ENCODE data around the gene MARK2.
A peak's percentile ranks its signal among the peaks of the same experiment; 100 is the strongest.

The MARK2 gene

DNA sequence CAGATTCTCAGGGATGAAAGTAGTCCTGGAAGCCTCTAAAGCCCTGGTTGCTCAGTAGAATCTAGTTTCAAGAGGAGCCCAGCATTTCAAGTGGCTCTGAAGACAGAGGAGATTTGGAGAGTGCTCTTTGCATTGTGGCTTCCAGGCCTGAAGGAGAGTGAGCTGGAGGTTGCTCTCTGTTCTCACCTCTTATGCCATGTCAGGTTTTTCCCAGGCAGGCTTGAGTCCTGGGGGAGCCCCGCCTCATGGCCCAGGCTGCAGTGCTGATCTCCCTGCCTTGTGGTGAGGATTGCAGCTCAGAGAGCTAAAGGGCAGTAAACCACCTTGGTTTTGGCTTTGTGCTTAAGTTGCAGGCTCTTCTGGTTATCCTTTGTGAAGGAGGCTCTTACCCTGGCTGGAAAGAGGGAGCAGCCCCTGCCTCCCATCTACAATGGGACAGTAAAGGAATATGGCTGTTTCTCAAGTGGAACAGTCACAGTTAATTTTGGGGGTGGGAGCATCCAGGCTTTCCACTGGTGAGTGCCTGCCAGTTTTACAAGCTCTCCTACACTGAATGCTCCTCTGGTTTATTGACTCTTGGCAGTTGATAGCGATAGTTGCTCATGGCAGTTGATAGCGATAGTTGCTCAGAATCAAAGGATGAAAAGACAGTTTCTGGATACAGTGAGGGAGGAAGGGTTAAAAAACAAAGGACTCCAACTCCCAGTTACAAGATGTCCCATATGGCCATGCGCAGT, 45.5 kb downstream of the MARK2 start:
- no peak for DNase-seq

DNA sequence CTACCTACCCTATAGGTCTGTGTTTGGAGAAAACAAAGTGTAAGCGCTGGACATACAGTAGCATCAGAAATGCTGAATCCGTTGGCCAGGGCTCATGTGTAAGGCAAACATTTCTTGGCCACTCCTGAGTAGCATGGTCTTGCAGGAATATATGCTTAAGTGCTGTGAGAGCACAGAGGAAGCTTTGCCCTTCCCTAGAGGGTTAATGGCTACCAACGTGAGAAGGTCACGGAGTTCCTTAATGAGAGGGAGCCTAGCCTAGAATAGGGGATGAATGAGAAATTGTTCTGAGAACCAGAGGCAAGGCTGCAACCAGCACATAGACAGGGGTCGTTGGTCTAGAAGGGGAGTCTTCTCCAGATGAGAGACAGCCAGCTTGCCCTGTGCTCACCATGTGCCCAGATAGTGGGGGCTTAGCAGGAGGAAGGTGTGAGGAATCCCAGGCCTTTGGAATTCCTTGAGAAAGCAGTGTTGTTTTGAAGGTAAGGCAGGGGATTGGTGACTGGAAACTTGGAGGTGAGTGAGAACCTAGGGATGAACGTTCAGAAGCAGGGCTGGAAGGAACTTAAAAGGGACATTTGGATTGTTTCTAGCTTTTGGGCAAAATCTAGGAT, 48.6 kb downstream of the MARK2 start:
- DNase-seq = no peak

DNA sequence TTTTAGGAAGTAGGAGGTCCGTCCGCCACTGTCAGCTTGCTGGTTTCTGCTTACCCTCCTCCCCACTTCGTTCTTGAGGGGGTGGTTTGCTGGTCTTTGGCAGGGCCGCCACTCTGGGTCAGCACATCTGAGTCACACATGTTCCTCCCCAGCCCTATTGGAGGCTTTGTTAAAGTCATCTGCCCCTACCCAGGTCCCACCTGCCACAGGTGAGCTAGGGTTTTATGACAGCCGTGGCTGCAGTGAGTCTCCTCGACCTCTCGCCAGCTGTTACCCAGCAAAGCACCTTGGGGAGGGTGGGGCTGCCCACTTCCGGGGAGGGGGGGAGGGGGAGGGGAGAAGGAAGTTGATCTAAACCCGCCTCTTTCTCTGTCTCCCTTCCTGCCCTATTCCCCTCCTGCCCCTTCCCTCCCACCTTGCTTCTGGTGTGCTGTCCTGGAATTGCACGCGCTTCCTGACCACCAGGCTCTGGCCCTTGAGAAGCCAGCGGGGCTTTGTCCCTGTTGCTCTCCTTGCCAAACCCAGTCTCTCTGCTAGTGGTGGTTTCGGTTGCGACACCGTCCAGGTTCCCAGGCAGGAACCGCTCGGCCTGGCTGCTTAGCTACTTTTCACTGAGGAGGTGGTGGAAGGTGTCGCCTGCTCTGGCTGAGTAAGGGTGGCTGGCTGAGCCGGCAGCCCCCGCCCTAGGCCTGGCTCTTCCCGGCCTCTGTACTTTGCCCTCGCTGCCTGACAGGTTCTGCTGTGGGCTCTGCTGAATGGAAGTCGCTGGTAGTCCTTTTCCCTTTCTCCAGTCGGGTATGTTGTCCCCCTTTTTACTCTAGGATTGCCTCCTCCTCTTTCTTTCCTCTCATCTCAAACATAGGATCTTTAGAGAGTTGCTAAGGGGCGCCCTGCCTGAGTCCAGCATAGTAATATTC, 49.5 kb downstream of the MARK2 start:
- DNase-seq = peak; percentile 63

DNA sequence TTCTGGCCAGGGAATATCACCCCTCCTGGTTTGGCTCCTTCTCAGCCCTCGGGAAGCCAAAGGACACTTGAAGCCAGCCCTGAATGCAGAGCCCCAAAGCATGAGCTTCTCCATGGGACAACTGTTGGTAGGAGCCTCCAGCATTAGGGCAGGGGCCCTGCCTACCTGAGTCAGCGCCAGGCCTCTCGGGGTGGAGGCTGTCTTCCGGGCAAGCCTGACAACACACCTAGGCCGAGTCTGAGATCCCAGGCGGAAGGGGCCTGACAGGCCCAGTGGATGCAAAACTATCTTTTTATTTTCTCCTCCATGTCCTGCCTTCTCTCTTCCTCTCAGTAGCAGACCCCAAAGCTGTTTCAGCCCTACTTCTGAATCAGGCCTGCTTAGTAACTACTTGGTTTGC, 50.4 kb downstream of the MARK2 start:
- no peak for DNase-seq

DNA sequence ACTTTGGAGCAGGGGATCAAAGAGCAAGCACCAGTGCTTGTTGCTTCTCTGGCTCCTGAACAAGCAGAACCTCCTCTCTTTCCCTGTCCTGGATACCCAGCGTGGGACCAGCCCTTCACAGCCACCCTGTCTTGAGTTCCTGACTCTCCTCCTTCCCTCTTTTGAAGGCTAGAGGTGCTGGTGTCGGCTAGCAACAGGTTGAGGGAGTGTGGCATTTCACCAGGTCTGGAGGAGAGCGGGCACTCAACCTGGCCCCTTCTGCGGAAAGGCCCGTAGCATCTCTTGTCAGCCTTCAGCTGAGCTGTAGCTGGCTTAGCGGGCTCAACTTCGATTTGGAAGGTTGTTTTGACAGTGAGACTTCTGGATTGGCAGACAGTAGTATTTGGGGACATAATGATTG, 51.5 kb downstream of the MARK2 start:
- DNase-seq = no peak

DNA sequence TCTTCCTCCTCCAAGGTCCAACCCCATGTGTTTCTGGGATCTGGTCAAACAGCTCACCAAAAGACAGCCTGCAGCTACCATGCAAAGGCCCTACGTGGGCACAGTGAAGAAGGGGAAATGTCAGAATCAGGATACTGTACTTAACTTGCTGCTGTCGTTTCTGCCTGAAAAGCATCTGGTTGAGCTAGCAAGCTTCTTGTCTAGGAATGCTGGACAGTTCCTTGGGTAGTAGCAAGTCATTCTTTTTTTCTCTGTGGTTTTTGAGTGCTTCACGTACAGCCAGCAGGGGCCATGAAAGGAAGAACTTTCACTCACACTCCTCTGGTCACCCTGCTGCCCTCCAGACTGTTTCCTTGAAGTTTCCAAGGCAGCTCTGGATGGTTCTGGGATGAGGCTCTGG, 53.3 kb downstream of the MARK2 start:
- DNase-seq = no peak

DNA sequence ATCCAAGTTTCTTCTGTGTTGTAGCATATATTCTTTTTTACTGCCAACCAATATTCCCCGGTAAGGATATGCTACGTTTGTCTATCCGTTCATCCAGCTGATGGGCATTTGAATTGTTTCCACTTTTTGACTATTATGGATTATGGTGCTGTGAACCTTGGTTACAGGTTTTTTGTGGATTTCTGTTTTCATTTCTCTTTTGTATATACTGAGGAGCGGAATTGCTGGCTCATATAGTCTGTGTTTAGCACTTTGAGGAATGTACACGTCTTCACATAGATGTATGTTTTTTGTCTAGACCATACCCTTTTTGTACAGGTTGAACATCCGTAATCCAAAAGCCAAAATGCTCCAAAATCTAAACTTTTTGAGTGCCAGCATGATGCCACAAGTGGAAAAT, 54.4 kb downstream of the MARK2 start:
- DNase-seq = no peak

DNA sequence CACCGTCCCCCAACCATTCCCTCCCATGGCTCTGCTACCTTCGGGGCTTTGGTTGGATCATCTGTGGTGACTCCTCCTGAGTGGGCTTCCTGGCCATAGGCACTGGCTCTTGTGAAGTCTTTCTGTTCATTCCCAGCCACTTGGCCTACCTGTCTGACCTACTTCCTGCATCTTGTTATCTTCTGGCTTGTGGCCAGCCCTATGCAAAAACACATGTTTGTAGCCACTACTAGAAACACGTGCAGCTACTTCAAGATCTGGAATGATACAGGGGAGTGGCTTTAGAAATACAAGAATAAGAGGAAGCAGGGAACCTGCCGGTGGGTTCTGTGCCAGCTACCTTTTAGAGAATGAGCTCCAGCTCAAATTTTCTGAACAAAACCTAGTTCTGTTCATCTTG, 57.2 kb downstream of the MARK2 start:
- no peak for DNase-seq

DNA sequence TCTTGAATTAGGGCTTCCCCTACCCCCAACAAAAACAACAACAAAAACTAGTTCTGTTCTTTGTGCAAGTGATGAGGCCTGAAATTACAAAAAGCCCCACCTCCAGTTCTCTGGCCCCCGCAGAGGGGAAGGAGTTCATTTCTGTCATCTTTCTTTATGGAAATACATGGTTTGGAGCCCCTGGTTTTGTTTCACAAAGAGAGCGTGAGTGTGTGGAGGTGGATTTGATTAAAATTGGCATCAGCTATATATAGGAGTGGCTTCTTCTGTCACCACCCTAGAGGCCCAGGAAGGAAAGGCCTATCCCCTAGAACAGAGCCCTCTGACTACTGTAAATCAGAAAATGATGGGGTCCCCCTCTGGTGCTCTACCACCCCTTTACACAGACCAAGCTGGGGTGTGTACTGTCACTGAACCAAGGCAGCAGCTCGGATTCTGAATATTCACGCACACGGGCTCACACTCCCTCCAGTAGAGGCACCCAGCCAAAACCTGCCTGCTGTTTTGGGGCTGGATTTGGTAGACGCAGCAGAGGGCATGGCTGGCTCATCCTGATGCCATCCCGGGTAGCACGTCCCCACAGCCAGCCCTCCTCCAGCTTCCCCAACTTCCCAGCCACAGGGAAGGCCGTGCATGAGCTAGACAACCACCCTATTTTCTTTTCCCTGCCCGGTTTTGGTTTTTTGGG, 58.7 kb downstream of the MARK2 start:
- no peak for DNase-seq

DNA sequence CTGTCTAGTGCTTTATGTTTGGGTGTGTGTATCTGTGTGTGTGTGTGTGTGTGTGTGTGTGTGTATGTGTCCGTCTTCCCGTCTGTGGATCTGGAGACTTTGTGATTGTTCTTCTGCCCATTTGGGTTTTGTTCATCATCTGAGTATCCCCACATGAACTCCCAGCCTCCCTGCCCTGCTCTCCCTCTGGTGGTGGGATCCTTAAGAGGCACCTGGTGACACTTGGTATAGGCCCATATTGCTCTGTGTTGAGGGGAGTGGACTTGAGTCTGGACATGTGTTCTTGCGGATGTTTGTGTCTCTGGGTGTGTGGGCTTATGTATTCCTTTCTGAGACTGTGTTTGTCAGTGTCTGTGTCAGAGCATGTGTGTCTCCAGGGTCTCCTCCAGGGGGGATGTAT, 62.8 kb downstream of the MARK2 start:
- no peak for DNase-seq

DNA sequence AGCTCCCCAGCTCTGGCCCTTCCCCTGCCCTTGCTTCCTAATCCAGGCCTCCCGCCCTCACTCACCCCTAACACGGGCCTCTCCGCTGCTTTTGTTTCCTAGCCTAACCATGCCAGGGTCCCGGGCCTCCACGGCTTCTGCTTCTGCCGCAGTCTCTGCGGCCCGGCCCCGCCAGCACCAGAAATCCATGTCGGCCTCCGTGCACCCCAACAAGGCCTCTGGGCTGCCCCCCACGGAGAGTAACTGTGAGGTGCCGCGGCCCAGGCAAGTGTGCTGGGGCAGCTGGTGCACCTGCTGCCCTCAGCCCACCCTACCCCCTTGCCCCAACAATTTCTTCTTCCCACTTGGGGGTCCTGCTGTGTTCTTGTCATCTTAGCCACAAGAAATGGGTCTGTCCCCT, 65.0 kb downstream of the MARK2 start:
- no peak for DNase-seq

DNA sequence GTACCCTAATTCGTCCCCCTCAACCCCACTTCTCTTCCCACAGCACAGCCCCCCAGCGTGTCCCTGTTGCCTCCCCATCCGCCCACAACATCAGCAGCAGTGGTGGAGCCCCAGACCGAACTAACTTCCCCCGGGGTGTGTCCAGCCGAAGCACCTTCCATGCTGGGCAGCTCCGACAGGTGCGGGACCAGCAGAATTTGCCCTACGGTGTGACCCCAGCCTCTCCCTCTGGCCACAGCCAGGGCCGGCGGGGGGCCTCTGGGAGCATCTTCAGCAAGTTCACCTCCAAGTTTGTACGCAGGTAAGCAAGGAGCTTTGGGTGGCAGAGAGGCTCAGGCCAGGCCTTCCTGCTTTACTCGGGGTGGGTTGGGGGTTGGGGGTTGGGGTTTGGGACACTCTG, 65.8 kb downstream of the MARK2 start:
- no peak for DNase-seq

DNA sequence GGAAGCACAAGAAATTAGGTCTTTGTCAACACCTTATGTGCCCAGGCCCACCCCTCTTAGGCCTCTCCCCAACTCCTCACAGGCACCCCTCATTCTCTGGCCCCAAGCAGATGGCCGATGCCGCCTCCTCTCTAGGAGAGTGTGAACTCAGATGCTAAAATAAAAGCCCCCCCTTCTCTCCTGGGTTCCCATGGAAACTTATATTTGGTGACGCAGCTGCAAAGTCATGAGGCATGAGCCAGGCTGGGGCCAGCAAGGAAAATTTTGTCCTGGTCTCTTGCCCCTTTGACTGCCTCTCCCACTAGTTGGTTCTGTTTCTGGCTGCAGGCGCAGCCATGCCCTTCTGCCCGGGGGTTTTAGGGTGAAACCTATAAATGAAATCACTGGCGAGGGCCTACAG, 66.3 kb downstream of the MARK2 start:
- no peak for DNase-seq

DNA sequence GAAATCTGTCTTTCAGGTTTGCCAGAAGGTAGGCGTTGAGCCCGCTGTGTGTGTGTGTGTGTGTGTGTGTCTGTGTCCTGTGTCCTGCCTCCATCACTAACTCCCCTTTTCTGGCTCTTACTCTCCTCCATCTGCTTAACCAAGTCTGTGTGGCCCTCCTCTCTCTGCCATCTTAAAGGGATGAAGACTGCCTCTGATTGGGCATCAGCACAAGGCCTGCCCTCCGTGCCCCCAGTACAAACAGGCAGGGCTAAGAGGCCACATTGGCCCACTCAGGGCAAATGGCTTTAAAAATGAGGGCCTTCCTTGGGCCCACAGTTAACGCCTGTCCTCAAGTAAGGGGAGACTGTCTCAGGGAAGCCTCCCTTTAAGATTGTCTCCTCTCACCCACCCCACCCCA, 67.2 kb downstream of the MARK2 start:
- DNase-seq = no peak

DNA sequence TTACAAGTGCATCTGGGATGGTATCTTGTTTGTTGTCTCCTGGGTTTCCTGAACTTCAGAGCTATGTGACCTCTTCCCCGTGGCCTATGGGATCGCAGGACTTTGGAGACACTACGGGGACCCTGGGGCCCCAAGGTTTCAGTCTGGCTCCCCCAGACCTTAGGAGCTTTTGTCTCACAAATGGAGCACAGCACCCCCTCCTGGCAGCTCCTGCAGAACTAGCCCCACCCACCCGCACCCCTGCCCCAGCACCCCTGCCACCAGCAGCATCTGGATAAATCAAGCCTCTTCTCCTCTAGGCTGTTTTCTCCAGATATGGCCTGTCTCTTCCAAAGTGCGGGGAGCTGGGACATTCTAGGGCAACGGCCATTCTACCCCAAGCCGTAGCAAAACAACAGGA, 67.7 kb downstream of the MARK2 start:
- DNase-seq = peak; percentile 28

DNA sequence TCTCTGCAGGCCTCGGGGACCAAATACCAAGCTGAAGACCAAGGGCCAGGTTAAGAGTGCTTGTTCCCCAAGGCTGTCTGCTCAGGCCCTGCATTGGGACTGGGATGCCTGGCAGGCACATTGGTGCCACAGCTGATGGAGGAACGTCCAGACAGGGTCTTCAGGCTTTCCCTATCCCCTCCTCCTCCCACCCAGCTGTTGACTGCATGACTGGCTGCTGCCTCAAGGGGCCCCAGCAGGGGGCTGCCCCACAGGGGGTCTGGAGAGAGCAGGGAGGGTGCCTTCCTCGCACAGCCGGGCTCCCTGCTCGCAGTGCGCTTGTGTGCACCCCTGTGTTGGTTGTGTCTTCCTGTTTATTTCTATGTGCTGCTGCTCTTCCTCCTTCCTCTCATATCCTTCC, 68.2 kb downstream of the MARK2 start:
- DNase-seq = no peak

DNA sequence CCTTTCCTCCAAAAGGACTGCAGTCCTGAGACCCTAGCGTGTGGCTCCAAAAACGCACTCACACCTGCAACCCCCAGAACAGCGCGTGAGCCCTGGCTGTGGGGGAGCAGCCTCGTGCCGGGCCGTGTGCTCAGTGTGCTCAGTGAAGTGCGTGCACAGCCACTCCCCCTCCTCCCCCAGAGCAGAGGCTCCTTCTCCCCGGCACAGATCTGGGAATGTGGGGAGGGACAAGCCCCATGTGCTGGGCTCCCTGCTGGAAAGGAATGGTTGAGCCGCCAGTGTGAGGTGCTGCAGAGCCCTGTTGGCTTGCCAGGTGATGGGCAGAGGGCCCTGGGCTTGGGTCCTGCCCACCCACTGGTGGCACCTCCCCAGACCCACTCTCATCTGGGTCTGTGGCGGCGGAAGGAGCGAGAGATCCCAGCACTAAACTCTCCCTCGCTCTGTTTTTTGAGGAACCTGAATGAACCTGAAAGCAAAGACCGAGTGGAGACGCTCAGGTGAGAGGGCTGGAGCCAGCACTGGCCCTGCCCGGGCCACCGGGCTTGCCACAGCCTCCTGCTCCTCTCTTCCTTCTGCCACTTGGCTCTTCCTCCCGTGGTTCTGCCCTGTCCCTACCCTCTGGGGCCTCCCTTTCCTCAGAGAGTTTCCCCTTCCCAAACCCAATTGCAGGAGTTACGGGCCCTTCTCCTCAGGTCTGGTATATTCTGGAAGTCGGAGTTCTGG, 69.1 kb downstream of the MARK2 start:
- DNase-seq = no peak

DNA sequence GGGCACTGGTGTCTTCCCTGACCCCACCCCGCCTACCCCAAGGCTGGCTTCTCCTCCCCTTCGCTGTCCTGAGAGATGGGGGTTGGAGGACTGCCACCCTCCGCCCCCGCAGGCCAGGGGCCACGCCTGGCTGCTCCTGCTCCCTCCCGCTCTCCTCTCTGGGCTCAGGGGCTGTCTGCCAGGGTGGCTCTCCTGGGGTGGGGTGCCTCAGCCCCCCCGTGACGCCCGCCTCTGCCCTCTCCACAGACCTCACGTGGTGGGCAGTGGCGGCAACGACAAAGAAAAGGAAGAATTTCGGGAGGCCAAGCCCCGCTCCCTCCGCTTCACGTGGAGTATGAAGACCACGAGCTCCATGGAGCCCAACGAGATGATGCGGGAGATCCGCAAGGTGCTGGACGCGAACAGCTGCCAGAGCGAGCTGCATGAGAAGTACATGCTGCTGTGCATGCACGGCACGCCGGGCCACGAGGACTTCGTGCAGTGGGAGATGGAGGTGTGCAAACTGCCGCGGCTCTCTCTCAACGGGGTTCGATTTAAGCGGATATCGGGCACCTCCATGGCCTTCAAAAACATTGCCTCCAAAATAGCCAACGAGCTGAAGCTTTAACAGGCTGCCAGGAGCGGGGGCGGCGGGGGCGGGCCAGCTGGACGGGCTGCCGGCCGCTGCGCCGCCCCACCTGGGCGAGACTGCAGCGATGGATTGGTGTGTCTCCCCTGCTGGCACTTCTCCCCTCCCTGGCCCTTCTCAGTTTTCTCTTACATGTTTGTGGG, 69.9 kb downstream of the MARK2 start:
- DNase-seq = no peak

DNA sequence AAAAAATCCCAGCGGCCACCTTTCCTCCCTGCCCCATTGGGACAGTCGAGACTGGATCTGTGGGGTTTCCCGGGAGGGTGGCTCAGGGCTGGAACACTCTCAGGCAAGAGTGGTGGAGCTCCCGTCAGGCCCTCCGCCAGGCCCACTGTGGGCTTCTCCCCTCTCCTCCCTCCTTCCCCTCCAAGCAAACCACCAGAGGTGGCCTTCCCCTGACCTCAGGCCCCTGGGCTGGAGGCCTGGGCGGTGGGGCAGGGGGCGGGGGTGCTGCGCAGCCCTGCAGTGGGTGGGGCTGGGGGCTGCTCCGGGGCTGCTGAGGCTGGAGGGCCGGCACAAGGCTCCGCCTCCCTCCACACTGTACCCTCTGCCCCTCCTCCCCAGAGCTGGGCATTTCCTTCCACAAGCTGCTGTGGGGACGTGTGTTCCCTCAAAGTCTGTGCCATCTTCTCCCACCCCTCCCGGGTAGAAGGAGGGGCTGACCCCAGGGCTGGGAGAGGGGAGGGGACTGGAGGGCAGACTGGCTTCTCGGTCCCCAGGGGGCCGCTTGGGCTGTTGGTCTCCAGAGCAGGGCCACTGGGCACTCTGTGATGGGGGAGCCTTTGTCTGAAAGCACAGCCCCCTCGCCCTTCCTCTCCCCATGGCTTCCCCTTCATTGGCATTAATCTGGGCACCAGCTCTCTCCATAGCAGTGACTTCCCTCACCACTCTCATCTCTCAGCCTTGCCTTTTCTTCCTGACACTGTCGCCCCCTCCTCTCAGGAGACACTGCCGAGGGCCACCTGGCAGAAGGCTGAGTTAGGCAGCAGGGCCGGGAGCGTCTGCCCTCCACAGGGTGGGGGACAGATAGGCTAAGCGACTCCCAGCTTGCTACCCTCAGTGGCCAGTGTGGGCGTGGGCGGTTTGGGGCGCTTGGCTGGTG, 70.9 kb downstream of the MARK2 start:
- no peak for DNase-seq

DNA sequence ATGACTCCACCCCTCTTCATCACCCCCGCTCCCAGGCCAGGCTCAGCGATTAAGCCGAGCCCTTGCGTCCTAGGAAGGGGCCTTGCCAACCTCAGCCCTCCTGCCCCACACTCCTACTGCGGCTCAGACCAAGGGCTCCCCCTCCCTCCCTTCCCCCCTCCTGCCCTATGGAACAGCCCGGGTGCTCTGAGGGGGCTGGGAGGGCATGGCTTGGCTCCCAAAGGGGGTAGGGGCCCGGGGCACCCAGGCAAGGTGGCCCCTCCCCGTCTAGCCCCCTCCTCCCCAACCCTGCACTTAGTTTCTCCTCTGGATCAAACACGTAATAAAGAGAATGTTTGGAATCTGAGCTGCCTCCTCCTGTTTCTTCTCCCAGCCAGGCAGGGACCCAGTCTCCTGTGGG, 71.8 kb downstream of the MARK2 start:
- no peak for DNase-seq

DNA sequence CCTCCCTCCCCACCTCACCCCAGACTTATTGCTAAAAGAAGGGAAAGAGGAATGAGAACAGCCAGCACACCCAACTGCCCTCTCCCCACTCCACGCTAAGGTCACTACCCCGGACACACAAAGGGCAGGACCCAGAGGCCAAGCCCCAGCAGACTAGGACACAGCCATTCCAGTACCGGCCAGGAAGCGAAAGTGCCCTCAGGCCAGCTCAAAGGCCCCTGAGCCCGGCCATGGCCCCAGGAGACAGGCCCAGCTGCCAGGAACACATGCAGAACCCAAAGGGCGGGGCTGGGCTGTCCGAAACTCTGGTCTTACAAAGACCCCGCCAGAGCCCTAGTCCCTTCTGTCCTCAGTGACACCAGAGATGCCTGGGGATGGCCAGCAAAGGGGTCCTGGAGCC, 72.5 kb downstream of the MARK2 start:
- no peak for DNase-seq
